MV-4-11 (cell line): ENCODE measurements around the gene STX3.

Experiments used
- DNase-seq: peaks from one replicate; lab custom pipeline; 2025; lab: John Stamatoyannopoulos, UW

The STX3 gene

DNA sequence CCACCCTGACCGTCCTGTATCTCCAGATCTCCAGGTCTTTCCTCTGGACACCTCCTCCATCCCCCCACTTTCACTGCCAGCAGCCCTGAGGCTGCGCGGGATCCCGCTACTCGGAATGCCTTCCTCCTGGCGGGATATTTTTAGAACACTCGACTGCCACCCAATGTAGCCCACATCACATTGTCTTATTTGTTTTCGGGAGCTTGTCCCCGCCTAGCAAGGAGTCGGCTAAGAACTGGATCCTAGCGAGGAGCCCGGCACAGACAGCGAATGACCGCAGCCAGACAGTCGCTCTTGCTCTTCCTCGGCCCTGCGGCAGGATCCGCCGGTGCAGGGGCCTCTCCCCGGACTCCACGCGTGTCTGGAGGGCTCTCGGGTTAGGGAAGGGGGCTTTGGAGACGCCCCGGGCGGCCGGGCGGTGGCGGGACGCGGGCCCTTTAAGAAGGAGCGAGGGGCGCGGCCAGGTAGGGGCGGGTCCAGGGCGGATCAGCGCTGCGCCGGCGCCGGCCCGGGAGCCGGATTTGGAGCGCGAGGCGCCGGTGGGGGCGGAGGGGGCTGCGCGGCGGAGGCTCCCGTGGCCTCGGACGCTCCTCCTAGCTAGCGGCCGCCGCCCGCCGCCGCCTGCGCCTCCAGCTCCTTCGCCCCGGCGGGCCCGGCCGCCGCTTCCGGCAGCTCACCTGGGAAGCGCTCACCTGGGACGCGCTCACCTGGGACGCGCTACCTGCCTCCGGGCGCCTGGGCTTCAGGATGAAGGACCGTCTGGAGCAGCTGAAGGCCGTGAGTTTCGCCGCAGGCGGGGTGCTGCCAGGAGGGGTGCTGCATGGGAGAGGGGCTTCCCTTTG lies at the start of gene STX3:
Gene STX3 (plus strand): TSS at position 518 of the 842 bp plus-strand sequence. CDS start 230 bp downstream, at position 748.
- DNase-seq = peak; percentile 42

DNA sequence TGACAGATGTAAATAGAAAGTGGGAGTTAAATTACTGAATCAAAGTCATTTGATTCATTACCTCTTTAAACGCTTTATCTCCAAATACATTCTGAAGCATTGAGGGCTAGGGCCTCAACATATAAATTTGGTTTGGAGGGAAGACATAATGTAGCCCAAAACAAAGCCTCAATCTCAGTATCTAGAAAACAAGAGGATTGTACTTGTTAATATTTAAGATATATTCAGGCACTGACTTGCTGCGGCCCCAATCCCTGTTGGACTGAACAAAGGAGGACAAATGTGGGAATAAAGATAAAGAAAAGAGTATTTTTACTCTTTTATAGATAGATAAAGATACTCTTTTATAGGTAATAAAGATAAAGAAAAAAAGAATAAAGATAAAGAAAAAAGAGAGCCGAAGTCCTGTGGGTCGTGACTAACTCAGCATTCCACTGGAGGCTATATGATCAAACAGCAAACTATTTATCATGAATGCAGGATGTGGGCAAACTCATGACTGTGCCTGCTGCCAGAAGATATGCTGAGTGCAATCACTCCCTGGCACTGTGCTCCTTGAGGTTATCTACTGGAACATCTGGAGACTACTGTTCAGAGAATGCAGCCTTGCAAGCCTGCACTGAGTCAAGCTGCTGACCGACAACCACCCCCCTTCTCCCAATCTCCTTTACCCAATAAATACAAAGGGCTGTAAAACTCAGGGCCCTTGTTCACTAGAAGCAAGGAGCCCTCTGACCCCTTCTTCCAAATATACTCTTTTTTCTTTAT lies 48.5 kb upstream of the STX3 start:
- DNase-seq = no peak

DNA sequence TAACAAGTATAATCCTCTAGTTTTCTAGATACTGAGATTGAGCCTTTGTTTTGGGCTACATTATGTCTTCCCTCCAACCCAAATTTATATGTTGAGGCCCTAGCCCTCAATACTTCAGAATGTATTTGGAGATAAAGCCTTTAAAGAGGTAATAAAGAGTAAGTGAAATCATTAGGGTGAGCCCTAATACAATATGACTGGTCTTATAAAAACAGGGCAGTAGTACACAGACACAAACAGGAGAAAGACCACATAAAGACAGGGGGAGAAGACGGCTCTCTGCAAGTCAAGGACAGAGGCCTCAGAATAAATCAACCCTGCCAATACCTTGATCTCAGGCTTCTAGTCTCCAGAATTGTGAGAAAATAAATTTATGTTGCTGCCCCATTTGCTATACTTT lies 47.8 kb upstream of the STX3 start:
- DNase-seq = no peak

DNA sequence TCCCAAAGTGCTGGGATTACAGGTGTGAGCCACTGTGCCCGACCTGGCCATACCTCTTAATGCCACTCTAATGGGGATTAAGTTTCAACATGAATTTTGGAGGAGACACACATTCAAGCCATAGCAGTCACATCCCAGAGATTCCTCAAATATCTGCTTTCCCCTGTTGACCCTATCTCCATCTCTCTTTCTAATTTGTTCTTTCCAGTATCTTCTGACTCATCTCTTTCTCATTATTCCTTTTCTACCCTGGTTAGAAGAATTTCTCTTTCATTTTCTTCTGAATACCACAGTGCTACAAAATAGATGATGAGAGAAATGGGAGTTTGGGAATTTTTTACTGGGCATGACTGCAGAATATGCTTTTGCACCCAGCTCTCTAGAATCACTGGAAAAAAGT lies 46.6 kb upstream of the STX3 start:
- DNase-seq = no peak

DNA sequence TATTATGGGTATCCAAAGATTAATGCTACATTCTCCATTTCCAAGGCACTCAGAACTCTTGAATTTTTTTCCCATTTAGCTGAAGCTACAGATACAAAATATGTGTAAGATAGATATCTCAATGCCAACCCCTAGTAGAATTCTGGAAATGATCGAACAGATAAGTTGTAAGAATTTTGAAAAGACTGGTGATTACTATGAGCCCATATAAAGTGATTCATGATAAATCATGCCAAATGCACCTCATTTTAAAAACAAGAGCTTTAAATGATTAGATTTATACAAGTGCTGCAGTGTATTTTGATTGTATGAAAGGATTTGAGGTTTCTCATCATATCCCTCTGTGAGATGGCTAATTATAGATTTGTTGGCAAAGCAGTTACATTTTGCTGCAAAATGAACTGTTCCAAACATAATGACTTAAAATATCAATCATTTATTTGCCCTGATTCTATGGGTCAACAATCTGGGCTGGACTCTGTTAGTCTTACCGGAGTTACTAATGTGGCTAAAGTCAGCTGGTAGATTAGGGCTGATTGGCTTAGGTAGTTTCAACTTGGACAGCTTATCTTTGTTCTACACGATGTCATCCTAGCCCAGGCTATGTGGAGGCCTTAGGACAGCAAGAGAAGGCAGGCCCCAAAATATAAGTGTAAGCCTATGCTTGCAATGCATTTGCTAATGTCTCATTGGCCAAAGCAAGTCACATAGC lies 44.9 kb upstream of the STX3 start:
- DNase-seq = no peak

DNA sequence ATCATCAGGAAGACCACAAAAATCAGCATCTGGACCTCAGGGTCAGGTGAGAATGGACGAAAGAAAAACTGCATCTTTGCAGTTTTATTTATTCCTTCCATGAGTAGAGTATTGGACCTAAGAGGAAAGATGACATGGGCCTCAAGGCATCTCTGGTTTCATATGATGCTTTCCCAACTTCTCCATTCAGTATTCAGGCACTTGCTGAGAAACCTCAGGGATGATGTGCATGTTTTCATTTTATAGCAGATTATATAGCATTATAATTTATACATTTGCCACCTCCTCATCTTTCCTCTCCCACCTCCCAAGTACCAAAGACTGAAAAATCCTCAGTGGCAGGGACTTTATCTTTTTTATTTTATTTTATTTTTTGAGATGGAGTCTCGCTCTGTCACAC lies 41.4 kb upstream of the STX3 start, which contains the start of gene OR10V1:
Gene OR10V1 (minus strand): TSS at position 101 of the 400 bp plus-strand sequence. CDS start 0 bp downstream, at position 101.
- DNase-seq = no peak

DNA sequence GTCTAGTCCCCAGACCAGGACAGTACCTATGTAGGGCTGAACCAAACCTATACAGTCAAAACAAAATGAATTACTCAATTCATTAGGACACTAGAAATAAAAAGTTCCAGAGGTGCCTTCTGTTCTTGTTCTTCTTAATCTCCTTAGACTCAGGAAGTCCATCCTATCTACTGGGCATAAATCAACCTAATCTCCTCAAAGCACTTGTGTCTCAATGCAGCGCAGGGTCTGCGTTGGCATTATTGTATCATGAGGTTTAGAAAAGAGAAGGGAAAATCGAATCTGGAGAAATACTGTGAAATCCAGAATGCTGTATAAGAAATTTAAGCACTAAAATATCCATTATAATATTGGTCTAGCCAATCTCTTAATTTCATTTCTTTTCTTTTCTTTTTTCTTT lies 39.1 kb upstream of the STX3 start:
- no peak for DNase-seq

DNA sequence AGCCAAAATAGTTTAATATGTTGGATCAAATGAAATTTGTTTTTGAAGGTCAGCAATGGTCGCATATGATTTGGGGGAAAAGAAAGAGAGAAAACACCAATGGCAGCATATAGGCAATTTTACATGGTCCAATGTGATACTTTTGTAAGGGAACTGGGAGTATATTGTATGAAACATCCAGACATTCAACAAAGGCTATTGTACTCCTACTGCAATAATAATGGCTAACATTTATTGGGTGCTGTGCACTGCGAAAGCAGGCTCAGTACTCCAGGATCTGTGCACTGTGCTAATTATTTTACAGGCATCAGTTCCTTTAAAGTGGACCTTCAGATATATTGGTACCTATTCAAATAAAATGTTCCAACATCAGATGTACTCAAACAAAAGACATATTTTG lies 35.6 kb upstream of the STX3 start:
- no peak for DNase-seq

DNA sequence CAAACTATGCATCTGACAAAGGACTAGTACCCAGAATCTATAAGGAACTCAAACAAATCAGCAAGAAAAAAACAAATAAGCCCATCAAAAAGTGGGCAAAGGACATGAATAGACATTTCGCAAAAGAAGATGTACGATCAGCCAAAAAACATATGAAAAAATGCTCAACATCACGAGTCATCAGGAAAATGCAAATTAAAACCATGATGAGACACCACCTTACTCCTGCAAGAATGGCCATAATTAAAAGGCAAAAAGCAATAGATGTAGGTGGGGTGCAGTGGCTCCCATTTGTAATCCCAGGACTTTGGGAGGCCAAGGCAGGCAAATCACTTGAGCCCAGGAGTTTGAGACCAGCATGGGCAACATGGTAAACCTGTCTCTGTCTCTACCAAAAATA lies 31.1 kb upstream of the STX3 start:
- no peak for DNase-seq

DNA sequence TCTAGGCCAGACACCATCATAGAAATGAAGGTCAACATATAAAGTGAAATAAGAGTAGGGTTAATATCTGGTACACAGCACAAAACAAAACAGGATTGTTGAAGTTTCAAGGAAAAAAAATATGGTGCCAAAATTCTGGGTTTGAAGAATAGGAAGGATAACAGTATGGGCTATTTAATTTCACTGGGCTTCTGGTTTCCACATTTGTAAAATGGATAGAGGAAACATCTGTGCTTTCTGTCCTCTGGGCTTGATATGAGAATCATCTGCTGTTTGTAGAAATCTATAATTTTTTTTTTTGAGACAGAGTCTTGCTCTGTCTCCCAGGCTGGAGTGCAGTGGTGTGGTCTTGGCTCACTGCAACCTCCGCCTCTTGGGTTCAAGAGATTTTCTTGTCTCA lies 27.8 kb upstream of the STX3 start:
- DNase-seq = no peak

DNA sequence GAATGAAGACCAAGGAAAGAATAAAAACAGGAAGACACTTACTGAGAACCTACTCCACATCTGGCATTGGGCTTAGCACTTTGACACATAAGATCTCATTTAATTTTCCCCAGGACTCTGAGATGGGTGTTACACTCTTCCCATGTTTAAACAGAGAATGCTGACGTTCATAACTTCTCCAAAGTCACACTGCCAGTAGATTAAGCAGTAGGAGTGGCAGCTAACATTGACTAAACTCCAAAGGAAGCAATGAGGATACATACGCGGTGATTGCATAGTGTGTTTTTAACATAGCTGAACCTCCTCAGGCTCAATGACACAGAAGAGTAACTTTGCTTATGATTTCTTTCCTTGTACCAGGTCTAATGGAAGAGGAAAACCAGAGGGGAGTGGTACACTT lies 27.0 kb upstream of the STX3 start:
- DNase-seq = peak; percentile 22

DNA sequence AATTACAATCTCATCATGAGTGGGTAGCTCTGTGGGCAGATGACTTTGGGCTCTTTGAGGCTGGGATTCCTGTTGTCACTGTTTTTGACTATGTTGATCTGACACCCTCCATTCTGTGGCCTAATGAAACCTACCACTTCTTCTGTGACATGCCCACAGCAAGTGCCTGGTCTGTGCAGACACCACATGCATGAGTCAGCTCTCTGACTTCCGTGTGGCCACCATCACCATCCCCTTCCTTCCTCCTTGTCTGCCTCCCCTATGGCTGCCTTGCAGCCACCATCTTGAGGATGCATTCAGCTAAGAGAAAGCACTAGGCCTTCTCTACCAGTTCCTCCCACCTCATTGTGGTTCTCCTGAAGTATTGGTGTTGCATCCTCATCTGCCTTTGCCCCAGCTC lies 26.3 kb upstream of the STX3 start:
- peak; percentile 83 for DNase-seq

DNA sequence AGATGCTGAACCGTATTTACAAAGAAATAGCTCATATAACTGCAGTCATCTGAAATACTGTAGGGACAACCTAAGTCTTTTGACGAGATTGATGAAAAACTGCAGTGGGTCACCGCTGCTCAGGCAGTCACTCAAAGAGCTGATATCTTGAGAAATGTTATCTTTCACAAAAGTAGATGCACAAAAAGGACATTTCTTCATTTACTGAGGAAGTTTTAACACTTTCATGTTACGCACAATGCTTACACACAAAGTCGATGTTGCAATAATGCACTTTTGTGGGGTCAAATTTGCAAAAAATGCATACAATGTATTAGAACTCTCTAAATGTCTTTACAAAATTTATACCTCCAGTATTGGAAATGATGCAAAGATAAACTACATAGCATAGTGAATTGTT lies 25.3 kb upstream of the STX3 start:
- peak; percentile 42 for DNase-seq

DNA sequence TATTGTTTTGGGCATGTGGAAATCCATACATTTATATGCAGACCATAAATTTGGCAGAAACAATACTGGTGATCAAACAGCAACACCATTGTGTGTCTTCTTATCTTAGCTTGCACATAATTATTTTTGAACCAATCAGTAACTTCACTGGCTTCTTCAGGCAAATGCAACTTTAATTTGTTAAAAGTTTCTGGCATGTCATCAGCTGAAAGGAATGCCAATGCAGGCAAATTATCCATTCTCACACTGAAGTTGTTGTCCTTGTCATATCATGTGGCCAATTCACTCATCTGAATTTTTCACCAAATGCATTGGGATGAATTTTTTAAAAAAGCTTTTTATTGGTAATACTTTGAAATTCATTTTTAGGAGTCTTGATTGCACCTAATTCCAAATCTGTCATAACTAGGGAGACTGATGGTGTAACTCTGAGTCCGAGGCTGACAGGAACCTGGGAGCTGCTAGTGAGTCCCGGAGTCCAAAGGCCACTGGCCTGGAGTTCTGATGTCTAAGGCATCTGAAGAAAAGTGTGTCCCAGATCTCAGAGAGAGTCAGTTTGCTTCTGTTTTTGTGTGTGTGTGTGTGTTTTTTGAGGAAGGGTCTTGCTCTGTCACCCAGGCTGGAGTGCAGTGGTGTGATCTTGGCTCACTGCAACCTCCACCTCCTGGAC lies 24.1 kb upstream of the STX3 start:
- no peak for DNase-seq

DNA sequence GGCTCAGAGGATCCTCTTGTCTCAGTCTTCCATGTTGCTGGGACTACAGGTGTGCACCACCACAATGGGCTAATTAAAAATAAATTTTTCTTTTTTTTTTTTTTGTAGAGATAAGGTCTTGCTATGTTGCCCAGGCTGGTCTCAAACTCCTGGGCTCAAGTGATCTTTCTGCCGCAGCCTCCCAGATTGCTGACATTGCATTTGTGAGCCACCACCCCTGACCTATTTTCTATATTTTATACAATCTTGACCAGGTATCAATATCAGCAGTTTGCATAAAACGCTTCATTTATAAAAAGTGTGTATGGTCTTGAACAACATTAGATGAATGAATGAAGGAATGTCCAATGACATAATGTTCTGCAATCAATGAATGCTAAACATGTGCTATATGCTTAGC lies 9.1 kb upstream of the STX3 start:
- no peak for DNase-seq

DNA sequence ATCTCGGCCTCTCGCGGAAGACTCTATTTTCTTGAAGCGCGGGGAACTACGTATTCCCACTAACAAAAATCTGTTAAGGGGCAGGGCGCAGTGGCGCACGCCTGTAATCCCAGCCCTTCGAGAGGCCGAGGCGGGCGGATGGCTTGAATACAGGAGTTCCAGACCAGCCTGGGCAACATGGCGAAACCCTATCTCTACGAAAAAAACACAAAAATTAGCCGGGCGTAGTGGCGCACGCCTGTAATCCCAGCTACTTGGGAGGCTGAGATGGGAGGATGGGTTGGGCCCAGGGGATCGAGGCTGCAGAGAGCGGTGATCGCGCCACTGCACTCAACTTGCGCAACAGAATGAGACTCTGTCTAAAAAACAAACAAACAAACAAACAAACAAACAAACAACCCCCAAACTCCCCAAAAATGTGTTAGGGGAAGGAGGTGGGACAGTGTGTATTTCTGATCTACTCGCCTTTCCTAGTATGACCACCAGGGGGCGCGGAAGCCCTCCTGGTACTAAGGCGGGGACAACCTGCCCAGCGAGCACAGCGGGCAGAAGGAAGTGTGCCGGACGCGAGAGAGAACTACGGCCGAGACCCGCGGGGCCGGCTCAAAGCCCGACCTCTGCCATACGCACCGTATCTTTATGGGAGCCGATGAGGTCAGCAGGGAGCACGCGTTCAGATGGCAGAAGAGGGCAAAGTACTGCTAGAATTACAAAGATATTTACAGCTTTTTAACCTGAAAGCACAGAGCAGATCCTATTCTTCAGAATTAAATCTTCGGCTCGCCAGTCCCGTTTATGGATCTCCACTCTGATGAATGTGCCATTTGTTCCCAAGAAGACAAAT lies 1.3 kb upstream of the STX3 start:
- DNase-seq = peak; percentile 70

DNA sequence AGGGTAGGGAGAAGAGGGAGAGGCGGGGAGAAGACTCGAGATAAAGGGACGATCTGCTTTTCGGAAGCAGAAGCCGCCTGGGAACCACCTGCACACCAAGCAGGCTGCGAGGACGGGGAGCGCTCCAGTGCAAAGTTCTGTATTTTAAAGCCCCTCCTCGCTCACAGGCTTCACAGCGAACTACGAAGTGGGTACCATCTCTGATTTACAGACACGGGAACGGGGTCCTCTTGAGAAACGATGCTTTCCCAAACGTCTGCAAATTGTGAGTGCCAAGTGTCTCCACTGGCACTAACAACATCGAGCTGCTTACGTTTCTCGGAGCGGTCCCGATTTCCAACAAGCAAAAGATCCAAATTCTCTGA lies 700 bp upstream of the STX3 start:
- peak; percentile 42 for DNase-seq

DNA sequence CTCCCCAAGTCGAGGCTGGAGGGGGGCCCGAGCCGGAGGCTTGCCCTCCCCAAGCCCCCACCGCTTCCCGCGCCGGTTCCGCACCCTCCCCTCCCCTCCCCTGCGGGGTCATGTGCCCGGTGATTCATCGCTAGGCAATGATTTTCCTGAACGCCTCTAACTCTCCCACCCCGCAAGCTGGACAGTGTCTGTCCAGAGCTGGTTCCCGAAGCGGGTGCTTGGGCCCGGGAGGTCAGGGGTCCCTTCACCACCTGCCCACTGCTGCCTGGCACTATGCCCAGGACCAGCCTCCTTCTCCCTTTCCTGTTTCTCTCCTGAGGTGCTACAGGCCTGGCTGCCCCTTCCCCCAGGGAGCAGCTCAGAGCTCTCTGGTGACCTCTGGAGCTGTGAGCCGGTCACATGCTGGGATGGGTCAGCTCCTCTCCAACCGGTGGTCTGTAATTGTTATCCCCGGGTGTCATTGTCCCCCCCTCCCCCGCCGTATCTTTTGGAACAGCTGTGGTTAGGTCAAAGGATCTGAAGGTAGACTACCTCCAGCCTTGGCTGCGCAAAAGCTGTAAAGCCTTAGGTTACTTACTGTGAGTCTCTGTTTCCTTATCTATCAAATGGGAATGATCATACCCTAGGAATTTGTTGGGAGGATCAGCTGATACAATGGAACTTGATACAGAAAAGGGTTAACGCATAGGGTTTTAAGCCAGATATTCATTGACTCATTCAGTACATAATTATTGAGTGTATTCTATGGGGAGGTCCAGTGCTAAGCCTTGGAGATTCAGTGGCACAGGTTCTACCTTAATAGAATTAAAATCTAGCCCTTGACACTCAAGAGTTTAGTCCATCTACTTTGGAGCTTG lies 753 bp downstream of the STX3 start:
- DNase-seq = peak; percentile 25

DNA sequence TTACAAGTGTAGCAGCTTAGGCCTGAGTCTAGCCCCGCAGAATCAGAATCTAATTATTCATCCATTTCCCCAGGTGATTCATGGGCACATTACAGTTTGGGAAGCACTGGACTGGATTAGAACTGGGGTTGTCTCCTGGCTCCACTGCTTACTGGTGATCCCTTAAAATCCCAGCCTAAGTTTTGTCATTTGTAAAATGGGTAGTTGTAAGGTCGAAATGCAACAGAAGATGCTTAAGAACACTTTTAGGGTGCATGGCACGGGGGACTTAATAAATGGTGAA lies 1.3 kb downstream of the STX3 start:
- DNase-seq = no peak

DNA sequence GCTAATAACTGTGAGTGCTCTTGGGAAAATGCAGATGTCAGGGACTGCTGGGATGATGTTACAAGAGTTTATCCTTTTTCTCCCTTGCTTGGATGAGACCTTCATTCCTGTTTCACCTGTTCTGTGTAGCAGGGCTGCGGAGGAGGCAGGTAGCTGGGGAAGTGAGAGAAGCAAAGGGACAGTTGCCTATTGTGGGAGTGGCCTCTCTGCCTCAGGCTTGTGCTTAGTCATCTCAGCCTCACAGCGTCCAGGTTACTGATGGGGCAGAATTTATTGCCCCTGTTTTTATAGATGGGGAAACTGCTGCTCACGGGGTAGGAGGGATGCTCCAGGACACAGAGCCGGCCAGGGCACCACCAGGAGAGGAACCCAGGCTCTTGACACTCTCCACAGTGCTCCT lies 1.7 kb downstream of the STX3 start:
- peak; percentile 7 for DNase-seq
